Measurements from ENCODE around the gene TRAPPC8. TPM values are rescaled to one million over a fixed set of nuclear protein-coding genes. Genes with fewer than 3 reads are reported as not detected.
"Not testable (repeated sequence)": the region's sequence is repeated elsewhere in the genome, so short reads cannot be mapped to it uniquely, and the experiment has no call there.

The TRAPPC8 gene
- total RNA-seq, 1 donor from 2014 or later: 29.6 TPM

GRCh38 chr18:31952223-31952622, 9.3 kb upstream of the TRAPPC8 start:
- Mint-ChIP-seq H3K4me1 (ENCODE audit: low read depth) (no peaks in the 10 kb centered on the region), H3K36me3 (ENCODE audit: low read depth) (no peaks in the 10 kb centered on the region), H3K27ac (ENCODE audit: unreplicated experiment) (no peak overlapping the region), H3K9me3 (ENCODE audit: low read depth) (no peaks in the 10 kb centered on the region), H3K4me3 (ENCODE audit: unreplicated experiment) (no peak overlapping the region), H3K27me3 (ENCODE audit: low read depth) (no peaks in the 10 kb centered on the region)
- no peak for TF ChIP-seq CTCF (IDR thresholded peaks at IDR 0.05)
- DNase-seq (ENCODE audit: low spot score): no peak

- H3K9me3 Mint-ChIP-seq (ENCODE audit: low read depth): no peaks in the 10 kb centered on the region
- H3K27me3 Mint-ChIP-seq (ENCODE audit: low read depth): no peaks in the 10 kb centered on the region
- no peak for DNase-seq (ENCODE audit: low spot score)
- H3K27ac Mint-ChIP-seq (ENCODE audit: unreplicated experiment): no peak overlapping the region
- no peak overlapping the region for H3K4me3 Mint-ChIP-seq (ENCODE audit: unreplicated experiment)
- no peaks in the 10 kb centered on the region for H3K36me3 Mint-ChIP-seq (ENCODE audit: low read depth)
- no peak for TF ChIP-seq CTCF (IDR thresholded peaks at IDR 0.05)
- H3K4me1 Mint-ChIP-seq (ENCODE audit: low read depth): no peaks in the 10 kb centered on the region
Observed at GRCh38 chr18:31950583-31950982, 7.7 kb upstream of the TRAPPC8 start.

GRCh38 chr18:31948349-31948748, 5.4 kb upstream of the TRAPPC8 start:
- H3K9me3 Mint-ChIP-seq (ENCODE audit: low read depth); H3K27me3 Mint-ChIP-seq (ENCODE audit: low read depth): not testable (repeated sequence)

GRCh38 chr18:31946305-31947046, 3.5 kb upstream of the TRAPPC8 start:
- DNase-seq (ENCODE audit: low spot score): no peak
- Mint-ChIP-seq H3K27me3 (ENCODE audit: low read depth) (no peaks in the 10 kb centered on the region), H3K9me3 (ENCODE audit: low read depth) (no peaks in the 10 kb centered on the region), H3K4me1 (ENCODE audit: low read depth) (peaks cover 18% of the 10 kb centered on the region), H3K4me3 (ENCODE audit: unreplicated experiment) (no peak overlapping the region), H3K36me3 (ENCODE audit: low read depth) (no peaks in the 10 kb centered on the region), H3K27ac (ENCODE audit: unreplicated experiment) (no peak overlapping the region)
- TF ChIP-seq CTCF (IDR thresholded peaks at IDR 0.05): no peak

More at GRCh38 chr18:31948349-31948748, 5.4 kb upstream of the TRAPPC8 start:
- not testable (repeated sequence) for H3K27ac Mint-ChIP-seq (ENCODE audit: unreplicated experiment); H3K36me3 Mint-ChIP-seq (ENCODE audit: low read depth); DNase-seq (ENCODE audit: low spot score); H3K4me3 Mint-ChIP-seq (ENCODE audit: unreplicated experiment)
- peaks cover 12% of the 10 kb centered on the region for H3K4me1 Mint-ChIP-seq (ENCODE audit: low read depth)

- H3K4me3 Mint-ChIP-seq (ENCODE audit: unreplicated experiment): peak overlapping the region; percentile 100
- no peak for TF ChIP-seq CTCF (IDR thresholded peaks at IDR 0.05)
- no peaks in the 10 kb centered on the region for H3K27me3 Mint-ChIP-seq (ENCODE audit: low read depth)
- H3K9me3 Mint-ChIP-seq (ENCODE audit: low read depth): no peaks in the 10 kb centered on the region
- no peaks in the 10 kb centered on the region for H3K36me3 Mint-ChIP-seq (ENCODE audit: low read depth)
- H3K4me1 Mint-ChIP-seq (ENCODE audit: low read depth): peaks cover 33% of the 10 kb centered on the region
- DNase-seq (ENCODE audit: low spot score): no peak
- H3K27ac Mint-ChIP-seq (ENCODE audit: unreplicated experiment): peak overlapping the region; percentile 90
Observed at GRCh38 chr18:31943878-31944816, 1.2 kb upstream of the TRAPPC8 start.

Data from chondrocyte (in vitro differentiated cells).